Calu3 (cell line): ENCODE results near the gene SULT6B1. TPM values are rescaled to one million over a fixed set of nuclear protein-coding genes. Genes with fewer than 3 reads are reported as not detected.

ENCODE experiments used
- BruUV-seq: library from RNA; stranded (reverse); fragments of 400-500 nt; replicated peaks from 2 replicates; lab custom pipeline; 2021; lab: Mats Ljungman, UMichigan
- CTCF ChIA-PET: fragments of 300-600 bp; sonication (Branson Sonifier 250); formaldehyde crosslinking; loops from one replicate; lab custom pipeline; 2022; ENCODE audit warnings: antibody characterized with exemption; lab: Charles Lee
- DNase-seq: peaks from one replicate; pipeline ENCODE4 v3.0.0; 2022
- H3K27ac Mint-ChIP-seq: one replicate; pipeline ENCODE4 v1.8.0; 2022; ENCODE audit warnings: mixed read lengths; ENCODE audit not compliant: unreplicated experiment
- H3K27me3 Mint-ChIP-seq: one replicate; pipeline ENCODE4 v1.8.0; 2022; ENCODE audit warnings: mixed read lengths; ENCODE audit not compliant: unreplicated experiment
- H3K36me3 Mint-ChIP-seq: one replicate; pipeline ENCODE4 v1.8.0; 2022; ENCODE audit warnings: mild to moderate bottlenecking, moderate library complexity, mixed read lengths; ENCODE audit not compliant: insufficient read depth, unreplicated experiment
- H3K4me1 Mint-ChIP-seq: one replicate; pipeline ENCODE4 v1.8.0; 2022; ENCODE audit warnings: mild to moderate bottlenecking, low read depth, mixed read lengths; ENCODE audit not compliant: unreplicated experiment
- H3K4me3 Mint-ChIP-seq: one replicate; pipeline ENCODE4 v1.8.0; 2022; ENCODE audit warnings: mild to moderate bottlenecking, low read depth, moderate library complexity, mixed read lengths; ENCODE audit not compliant: unreplicated experiment
- H3K9me3 Mint-ChIP-seq: one replicate; pipeline ENCODE4 v1.8.0; 2022; ENCODE audit warnings: low read depth, mixed read lengths; ENCODE audit not compliant: unreplicated experiment
- intact Hi-C: fragments of 100-400 bp; cut with micrococcal nuclease; formaldehyde crosslinking; loops from one replicate; pipeline ENCODE4 v1.10.0; 2022; ENCODE audit not compliant: unreplicated experiment
- total RNA-seq: library from RNA; stranded (reverse); gene quantifications from 2 replicates; pipeline ENCODE4 v1.2.3, GENCODE V29; 2022
- TF ChIP-seq, protein P1 (sequence below): fragments of 200-600 bp; IDR thresholded peaks from one replicate; pipeline ENCODE4 v1.8.0; 2022; ENCODE audit warnings: antibody characterized with exemption; ENCODE audit not compliant: unreplicated experiment

Gene SULT6B1
- total RNA-seq, 1 experiment from 2014 or later, result not detected

DNA sequence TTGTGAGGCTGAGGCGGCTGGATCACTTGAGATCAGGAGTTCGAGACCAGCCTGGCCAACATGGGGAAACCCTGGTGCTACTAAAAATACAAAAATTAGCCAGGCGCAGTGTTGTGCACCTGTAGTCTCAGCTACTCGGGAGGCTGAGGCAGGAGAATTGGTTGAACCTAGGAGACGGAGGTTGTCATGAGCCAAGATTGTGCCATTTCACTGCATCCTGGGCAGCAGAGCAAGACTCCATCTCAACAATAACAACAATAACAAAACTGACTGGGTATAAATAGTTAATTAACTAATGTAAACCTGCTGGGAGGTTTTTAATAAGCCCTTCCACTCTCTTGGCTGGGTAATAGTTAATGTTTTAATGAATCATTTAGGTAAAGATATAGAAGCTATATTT is 7.8 kb downstream of the SULT6B1 start:
- H3K4me1 Mint-ChIP-seq, result no peaks in the 10 kb centered on the region
- no peak overlapping the region for H3K27ac Mint-ChIP-seq
- no peak for DNase-seq
- CTCF ChIA-PET, result interaction anchor here (0.6 kb wide), 1 partner anchor 55 kb away, joined by 4 read pairs; no protein-coding TSS in a partner anchor
- H3K9me3 Mint-ChIP-seq, result no peaks in the 10 kb centered on the region
- intact Hi-C loops, result no loop called here
- TF ChIP-seq, protein P1, sequence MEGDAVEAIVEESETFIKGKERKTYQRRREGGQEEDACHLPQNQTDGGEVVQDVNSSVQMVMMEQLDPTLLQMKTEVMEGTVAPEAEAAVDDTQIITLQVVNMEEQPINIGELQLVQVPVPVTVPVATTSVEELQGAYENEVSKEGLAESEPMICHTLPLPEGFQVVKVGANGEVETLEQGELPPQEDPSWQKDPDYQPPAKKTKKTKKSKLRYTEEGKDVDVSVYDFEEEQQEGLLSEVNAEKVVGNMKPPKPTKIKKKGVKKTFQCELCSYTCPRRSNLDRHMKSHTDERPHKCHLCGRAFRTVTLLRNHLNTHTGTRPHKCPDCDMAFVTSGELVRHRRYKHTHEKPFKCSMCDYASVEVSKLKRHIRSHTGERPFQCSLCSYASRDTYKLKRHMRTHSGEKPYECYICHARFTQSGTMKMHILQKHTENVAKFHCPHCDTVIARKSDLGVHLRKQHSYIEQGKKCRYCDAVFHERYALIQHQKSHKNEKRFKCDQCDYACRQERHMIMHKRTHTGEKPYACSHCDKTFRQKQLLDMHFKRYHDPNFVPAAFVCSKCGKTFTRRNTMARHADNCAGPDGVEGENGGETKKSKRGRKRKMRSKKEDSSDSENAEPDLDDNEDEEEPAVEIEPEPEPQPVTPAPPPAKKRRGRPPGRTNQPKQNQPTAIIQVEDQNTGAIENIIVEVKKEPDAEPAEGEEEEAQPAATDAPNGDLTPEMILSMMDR, result no peak
- no peaks in the 10 kb centered on the region for H3K36me3 Mint-ChIP-seq
- H3K27me3 Mint-ChIP-seq, result peaks cover 14% of the 10 kb centered on the region
- no peak overlapping the region for H3K4me3 Mint-ChIP-seq
- BruUV-seq, result no TSS peak

DNA sequence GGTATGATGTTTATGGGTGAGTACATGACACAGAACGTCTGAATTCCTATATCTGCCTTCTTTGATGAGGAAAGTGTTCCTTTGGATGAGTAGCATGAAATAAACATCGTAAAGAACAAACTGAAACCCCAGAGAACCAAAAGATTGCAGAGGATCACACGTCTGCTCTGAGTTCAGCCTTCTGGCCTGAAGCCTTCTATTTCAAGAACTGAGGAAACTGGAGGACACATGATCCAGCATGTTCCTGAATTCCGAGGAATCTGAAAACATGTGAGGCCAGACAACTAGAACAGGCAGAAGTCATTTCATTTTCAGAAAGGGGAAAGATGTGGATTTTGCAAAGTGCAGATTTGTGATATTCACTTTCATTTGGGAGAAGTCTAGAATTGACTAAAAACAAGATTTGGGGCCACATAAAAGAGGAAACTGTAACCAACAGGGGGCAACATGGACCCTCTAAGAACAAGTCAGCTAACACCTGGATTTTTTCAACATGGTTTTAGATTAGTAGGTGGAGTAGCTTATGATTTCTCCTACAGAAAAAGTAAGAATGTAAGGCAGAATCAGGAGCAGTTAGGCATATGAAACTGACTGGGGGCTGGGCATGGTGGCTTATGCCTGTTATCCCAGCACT is 8.3 kb downstream of the SULT6B1 start:
- no peak overlapping the region for H3K27ac Mint-ChIP-seq
- intact Hi-C loops, result no loop called here

DNA sequence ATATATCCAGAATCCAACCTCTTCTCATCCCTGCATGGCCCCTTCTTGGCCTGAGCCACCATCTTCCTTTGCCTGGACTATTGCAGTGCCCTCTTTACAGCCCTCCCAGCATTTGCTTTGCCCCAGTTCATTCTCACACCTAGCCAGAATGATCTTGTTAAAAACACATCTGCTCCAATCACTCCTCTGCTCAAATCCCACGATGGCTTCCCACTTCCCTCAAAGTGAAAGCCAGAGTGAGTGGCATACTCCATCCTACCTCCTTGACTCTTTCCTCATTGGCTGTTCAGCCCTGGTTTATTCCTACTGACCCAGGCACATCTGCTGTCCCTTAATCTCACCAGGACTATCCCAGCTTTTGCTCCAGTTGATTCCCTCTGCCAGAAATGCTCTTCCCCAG is 14.7 kb downstream of the SULT6B1 start:
- H3K4me1 Mint-ChIP-seq, result no peaks in the 10 kb centered on the region
- no peaks in the 10 kb centered on the region for H3K9me3 Mint-ChIP-seq
- TF ChIP-seq, protein P1, result no peak
- CTCF ChIA-PET, result interaction anchor here (0.7 kb wide), 1 partner anchor 111 kb away, joined by 6 read pairs; no protein-coding TSS in a partner anchor
- BruUV-seq, result no TSS peak
- no peak overlapping the region for H3K27ac Mint-ChIP-seq
- intact Hi-C loops, result no loop called here
- no peaks in the 10 kb centered on the region for H3K27me3 Mint-ChIP-seq
- DNase-seq, result no peak
- H3K36me3 Mint-ChIP-seq, result no peaks in the 10 kb centered on the region
- H3K4me3 Mint-ChIP-seq, result no peak overlapping the region

More for the DNA sequence above, 8.3 kb downstream of the SULT6B1 start:
- H3K27me3 Mint-ChIP-seq, result peaks cover 14% of the 10 kb centered on the region
- BruUV-seq, result no TSS peak
- no peaks in the 10 kb centered on the region for H3K4me1 Mint-ChIP-seq
- H3K9me3 Mint-ChIP-seq, result no peaks in the 10 kb centered on the region
- CTCF ChIA-PET, result interaction anchor here (0.6 kb wide), 1 partner anchor 55 kb away, joined by 4 read pairs; no protein-coding TSS in a partner anchor
- TF ChIP-seq, protein P1, result no peak
- DNase-seq, result no peak
- H3K36me3 Mint-ChIP-seq, result no peaks in the 10 kb centered on the region
- H3K4me3 Mint-ChIP-seq, result no peak overlapping the region

DNA sequence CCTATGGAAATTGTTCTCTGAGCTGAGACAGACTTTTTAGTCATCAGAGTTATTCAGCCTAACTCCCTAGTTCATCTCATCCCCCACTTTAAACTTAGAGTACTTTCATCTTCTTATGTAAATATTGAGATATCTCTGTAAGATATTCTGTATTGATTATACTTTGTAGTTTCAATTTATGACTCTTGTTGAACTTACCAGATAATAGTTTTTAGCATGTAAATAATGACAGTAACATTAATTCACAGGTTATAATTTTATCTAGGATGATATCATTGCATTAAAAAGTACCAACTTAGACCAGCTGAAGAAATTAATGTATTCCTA is 16.9 kb downstream of the SULT6B1 start:
- no peak for DNase-seq
- no TSS peak for BruUV-seq
- H3K27me3 Mint-ChIP-seq, result no peaks in the 10 kb centered on the region
- no peak overlapping the region for H3K4me3 Mint-ChIP-seq
- H3K36me3 Mint-ChIP-seq, result peaks cover 7% of the 10 kb centered on the region
- no peaks in the 10 kb centered on the region for H3K4me1 Mint-ChIP-seq
- intact Hi-C loops, result no loop called here
- TF ChIP-seq, protein P1, result no peak
- CTCF ChIA-PET, result no interaction called here
- H3K27ac Mint-ChIP-seq, result no peak overlapping the region
- no peaks in the 10 kb centered on the region for H3K9me3 Mint-ChIP-seq
